WTC11 (cell line): ENCODE data around the gene MVP.

Experiments
- ATF1 ChIP-seq: sonication (generic); formaldehyde crosslinking; IDR thresholded peaks from 2 replicates; pipeline ENCODE4 v1.8.1; 2023; ENCODE audit warnings: mild to moderate bottlenecking, moderate library complexity, missing genetic modification reagents
- ETV6 ChIP-seq: sonication (generic); formaldehyde crosslinking; IDR thresholded peaks from 2 replicates; pipeline ENCODE4 v1.8.1; 2022; ENCODE audit warnings: mild to moderate bottlenecking, missing genetic modification reagents
- SMAD3 ChIP-seq: sonication (generic); formaldehyde crosslinking; IDR thresholded peaks from 2 replicates; pipeline ENCODE4 v1.8.0; 2022; ENCODE audit warnings: missing genetic modification reagents, mild to moderate bottlenecking, borderline replicate concordance
- TF ChIP-seq, protein P1 (sequence below): sonication (generic); formaldehyde crosslinking; IDR thresholded peaks from 2 replicates; pipeline ENCODE4 v1.8.1; 2023; ENCODE audit warnings: mild to moderate bottlenecking, missing genetic modification reagents, moderate library complexity
- TF ChIP-seq, protein P2 (sequence below): fragments of 200-600 bp; IDR thresholded peaks from 2 replicates; pipeline ENCODE4 v1.8.0; 2022; ENCODE audit warnings: antibody characterized with exemption
- TF ChIP-seq, protein P3 (sequence below): sonication (generic); formaldehyde crosslinking; IDR thresholded peaks from 2 replicates; pipeline ENCODE4 v1.8.0; 2022; ENCODE audit warnings: mild to moderate bottlenecking, missing genetic modification reagents

DNA sequence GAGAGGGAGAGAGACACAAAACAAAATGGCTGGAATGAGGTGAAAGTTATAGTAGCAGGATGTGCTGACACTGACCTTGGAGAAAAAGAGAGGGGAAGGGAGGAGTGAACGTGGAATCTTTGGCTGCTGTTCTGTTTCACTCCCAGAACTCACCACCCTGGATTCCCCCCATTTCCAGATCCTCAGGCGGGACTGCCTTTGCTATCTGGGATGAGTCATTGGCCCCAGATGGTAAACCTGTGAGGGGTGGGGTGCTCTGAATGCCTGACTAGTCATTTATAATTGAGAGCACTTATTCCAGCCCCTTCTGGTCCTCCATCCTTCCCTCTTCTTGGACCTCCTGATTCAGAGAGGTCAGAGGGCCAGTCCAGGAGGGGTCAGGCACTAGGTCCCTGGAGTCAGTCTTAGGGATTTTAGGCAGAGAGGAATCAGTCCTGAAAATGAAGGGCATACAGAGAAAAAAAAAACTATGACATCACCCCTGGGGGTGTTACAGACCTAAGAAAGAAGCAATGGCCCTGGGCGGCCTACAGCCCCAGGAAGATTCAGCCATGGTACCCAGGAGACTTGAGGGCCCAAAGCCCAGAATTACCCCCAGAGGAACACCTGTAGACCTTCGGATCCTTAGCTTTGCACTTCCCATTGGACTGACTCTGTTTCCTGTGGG, 44.4 kb upstream of the MVP start:
- TF ChIP-seq, protein P1, sequence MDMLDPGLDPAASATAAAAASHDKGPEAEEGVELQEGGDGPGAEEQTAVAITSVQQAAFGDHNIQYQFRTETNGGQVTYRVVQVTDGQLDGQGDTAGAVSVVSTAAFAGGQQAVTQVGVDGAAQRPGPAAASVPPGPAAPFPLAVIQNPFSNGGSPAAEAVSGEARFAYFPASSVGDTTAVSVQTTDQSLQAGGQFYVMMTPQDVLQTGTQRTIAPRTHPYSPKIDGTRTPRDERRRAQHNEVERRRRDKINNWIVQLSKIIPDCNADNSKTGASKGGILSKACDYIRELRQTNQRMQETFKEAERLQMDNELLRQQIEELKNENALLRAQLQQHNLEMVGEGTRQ (CRISPR knock-in tag): no peak
- no peak for TF ChIP-seq ATF1
- TF ChIP-seq, protein P2, sequence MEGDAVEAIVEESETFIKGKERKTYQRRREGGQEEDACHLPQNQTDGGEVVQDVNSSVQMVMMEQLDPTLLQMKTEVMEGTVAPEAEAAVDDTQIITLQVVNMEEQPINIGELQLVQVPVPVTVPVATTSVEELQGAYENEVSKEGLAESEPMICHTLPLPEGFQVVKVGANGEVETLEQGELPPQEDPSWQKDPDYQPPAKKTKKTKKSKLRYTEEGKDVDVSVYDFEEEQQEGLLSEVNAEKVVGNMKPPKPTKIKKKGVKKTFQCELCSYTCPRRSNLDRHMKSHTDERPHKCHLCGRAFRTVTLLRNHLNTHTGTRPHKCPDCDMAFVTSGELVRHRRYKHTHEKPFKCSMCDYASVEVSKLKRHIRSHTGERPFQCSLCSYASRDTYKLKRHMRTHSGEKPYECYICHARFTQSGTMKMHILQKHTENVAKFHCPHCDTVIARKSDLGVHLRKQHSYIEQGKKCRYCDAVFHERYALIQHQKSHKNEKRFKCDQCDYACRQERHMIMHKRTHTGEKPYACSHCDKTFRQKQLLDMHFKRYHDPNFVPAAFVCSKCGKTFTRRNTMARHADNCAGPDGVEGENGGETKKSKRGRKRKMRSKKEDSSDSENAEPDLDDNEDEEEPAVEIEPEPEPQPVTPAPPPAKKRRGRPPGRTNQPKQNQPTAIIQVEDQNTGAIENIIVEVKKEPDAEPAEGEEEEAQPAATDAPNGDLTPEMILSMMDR: no peak
- no peak for TF ChIP-seq SMAD3 (CRISPR knock-in tag)
- TF ChIP-seq ETV6 (CRISPR knock-in tag): no peak
- TF ChIP-seq, protein P3, sequence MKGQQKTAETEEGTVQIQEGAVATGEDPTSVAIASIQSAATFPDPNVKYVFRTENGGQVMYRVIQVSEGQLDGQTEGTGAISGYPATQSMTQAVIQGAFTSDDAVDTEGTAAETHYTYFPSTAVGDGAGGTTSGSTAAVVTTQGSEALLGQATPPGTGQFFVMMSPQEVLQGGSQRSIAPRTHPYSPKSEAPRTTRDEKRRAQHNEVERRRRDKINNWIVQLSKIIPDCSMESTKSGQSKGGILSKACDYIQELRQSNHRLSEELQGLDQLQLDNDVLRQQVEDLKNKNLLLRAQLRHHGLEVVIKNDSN (CRISPR knock-in tag): no peak
